GM18951 (cell line): Measurements from ENCODE around the gene SSBP4.

Experiments used
- POLR2A ChIP-seq: IDR thresholded peaks from 4 replicates; pipeline ENCODE4 v1.6.1; 2011; ENCODE audit warnings: mild to moderate bottlenecking; ENCODE audit not compliant: insufficient read length, insufficient read depth; ENCODE audit errors: extremely low read depth
- in situ Hi-C: fragments of 300-500 bp; cut with MboI; formaldehyde crosslinking; loops from one replicate; pipeline ENCODE4 v1.12.0; 2022; ENCODE audit warnings: low sequenced_read_pairs, mixed read lengths, inconsistent platforms; ENCODE audit not compliant: unreplicated experiment

SSBP4 gene

GRCh38 chr19:18427080-18427742, 8.0 kb downstream of the SSBP4 start:
- no peak for TF ChIP-seq POLR2A
- in situ Hi-C loops: no loop called here

DNA sequence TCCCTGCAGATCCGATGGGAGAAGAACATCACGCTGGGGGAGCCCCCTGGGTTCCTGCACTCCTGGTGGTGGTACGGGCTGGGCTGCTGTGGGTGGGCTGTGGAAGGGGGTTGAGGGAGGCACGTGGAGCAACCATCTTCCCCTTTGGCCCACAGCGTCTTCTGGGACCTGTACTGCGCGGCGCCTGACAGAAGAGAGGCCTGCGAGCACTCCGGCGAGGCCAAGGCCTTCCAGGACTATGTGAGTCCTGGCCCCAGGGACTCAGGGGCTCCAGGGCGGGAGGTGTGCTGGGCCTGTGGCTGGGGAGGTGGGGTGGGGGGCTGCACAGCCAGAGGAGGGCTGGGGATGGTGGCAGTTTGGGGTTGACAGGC, 8.5 kb downstream of the SSBP4 start:
- TF ChIP-seq POLR2A: no peak
- in situ Hi-C loops: no loop called here

GRCh38 chr19:18428173-18428786, 9.1 kb downstream of the SSBP4 start:
- in situ Hi-C loops: no loop called here
- TF ChIP-seq POLR2A: no peak

DNA sequence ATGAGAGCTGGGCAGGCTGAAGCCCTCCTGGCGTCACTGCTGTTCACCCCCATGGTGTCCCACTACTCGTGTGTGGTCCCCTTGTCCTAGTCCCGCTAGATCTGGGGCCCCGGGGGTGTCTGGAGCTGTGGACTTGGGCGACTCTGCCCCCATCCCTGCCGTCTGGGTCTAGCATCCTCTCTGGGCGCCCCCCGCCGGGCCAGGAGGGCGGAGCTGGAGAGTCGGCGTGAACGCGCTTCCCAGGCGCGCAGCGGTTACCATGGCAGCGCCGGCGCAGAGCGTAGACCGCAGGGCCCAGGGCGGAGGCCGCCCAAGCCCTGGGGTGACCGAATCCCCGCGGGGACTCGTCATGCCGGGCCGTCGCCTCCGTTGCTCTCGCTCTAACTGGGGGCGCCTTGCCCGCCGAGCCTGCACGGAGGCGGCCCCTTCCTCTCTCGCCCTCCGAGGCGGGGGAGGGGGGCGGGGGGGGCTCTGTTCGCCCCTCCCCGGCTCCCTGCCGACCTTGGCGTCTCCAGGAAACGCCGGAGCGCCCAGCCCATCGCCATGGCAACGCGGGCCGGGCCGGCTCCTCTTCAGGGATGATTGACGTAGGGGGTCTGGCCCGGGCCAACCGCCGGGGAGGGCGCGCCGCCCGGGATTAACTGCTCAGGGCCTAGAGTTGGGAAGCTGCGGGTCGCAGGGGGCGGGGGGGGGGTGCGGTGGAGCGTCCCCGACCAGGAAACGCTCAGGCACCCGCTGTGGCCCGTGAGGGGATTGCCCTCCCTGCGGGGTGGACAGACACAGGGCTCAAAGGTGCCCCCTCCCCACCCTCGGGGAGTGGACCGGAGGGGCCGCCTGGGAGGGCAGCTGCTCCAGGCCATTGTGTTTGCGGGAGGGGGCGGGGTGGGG, 9.8 kb downstream of the SSBP4 start:
- in situ Hi-C loops: no loop called here
- no peak for TF ChIP-seq POLR2A

- in situ Hi-C loops: no loop called here
Measured at GRCh38 chr19:18429717-18430416, 10.7 kb downstream of the SSBP4 start.

GRCh38 chr19:18430417-18431144, 11.4 kb downstream of the SSBP4 start:
- in situ Hi-C loops: no loop called here
- no peak for TF ChIP-seq POLR2A

More at GRCh38 chr19:18429717-18430416, 10.7 kb downstream of the SSBP4 start:
- no peak for TF ChIP-seq POLR2A

DNA sequence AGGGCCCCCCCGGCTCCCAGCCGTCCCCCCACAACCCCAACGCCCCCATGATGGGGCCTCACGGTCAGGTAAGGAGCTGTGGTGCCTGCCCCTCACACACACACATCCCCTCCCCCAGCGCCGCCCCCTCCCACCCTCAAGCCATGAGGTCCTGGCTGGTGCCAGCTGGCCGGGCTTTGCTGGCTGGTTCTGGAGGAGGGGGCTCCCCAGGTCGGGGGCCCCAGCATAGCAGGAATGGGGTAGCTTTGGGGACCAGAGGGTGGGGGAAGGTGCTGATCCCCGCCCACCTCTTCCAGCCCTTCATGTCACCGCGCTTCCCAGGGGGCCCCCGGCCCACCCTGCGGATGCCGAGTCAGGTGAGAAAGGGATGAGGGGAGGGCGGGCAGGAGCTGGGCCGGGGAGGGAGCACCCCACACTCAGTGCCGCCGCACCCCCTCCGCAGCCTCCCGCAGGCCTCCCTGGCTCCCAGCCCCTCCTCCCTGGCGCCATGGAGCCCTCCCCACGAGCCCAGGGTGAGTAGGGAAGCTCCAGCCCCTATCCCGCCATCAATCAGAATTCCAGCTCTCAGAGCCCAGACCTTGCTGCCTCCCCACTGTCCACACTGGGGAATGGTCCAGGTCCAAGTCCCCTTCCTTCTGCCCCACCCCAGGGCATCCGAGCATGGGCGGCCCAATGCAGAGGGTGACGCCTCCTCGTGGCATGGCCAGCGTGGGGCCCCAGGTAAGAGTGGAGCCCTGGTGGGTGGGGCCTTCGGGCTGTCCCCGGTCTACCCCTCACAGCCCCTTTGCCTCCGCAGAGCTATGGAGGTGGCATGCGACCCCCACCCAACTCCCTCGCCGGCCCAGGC, 12.4 kb downstream of the SSBP4 start:
- in situ Hi-C loops: no loop called here
- TF ChIP-seq POLR2A: no peak

GRCh38 chr19:18432275-18433014, 13.2 kb downstream of the SSBP4 start:
- no peak for TF ChIP-seq POLR2A
- in situ Hi-C loops: no loop called here

GRCh38 chr19:18433015-18433691, 14.0 kb downstream of the SSBP4 start:
- in situ Hi-C loops: no loop called here
- TF ChIP-seq POLR2A: peak; percentile 58

- in situ Hi-C loops: no loop called here
- no peak for TF ChIP-seq POLR2A
Measured at GRCh38 chr19:18433735-18434398, 14.7 kb downstream of the SSBP4 start.
